Fibroblast of villous mesenchyme (primary cell): ENCODE data around the gene SKIC2. TPM values are rescaled to one million over a fixed set of nuclear protein-coding genes. Genes with fewer than 3 reads are reported as not detected.

Experiments used
- small RNA-seq: library from RNA; depleted of rRNA; stranded (forward); fragments of <200 nt; gene quantifications from one replicate; pipeline ENCODE3, GENCODE V24; 2012
- total RNA-seq: library from RNA; depleted of rRNA; stranded (reverse); fragments of >200 nt; gene quantifications from 2 replicates; pipeline ENCODE4 v1.2.3, GENCODE V29; 2012

Gene SKIC2
- total RNA-seq, 1 donor: 52.2 TPM

Small RNA genes within 50 kb of the gene (small RNA-seq; reads per million reads assigned to genes)
- gene AL645922.1: not detected

Other genes starting within 250 kb of the SKIC2 start
- gene LY6G6D, start 243.8 kb upstream of the SKIC2 start, total RNA-seq: not detected in 2 replicates
- gene LY6G6C, start 237.4 kb upstream of the SKIC2 start, total RNA-seq: not detected in 2 replicates
- gene MPIG6B, start 235.8 kb upstream of the SKIC2 start, total RNA-seq: not detected in 2 replicates
- gene DDAH2, start 229.9 kb upstream of the SKIC2 start, total RNA-seq: 60.5 and 68.0 TPM in 2 replicates
- gene CLIC1, start 222.6 kb upstream of the SKIC2 start, total RNA-seq: 586 and 701 TPM in 2 replicates
- gene MSH5, start 219.2 kb upstream of the SKIC2 start, total RNA-seq: 9.5 and 13.9 TPM in 2 replicates
- 0.43 and 1.3 TPM in 2 replicates for gene SAPCD1, start 196.5 kb upstream of the SKIC2 start, total RNA-seq
- under 0.01 TPM in 2 replicates for gene VWA7, start 181.8 kb upstream of the SKIC2 start, total RNA-seq
- 60.0 and 73.1 TPM in 2 replicates for gene VARS1, start 163.4 kb upstream of the SKIC2 start, total RNA-seq
- 21.6 and 23.7 TPM in 2 replicates for gene LSM2, start 152.2 kb upstream of the SKIC2 start, total RNA-seq
- gene HSPA1L, start 143.9 kb upstream of the SKIC2 start, total RNA-seq: 0.86 and 0.97 TPM in 2 replicates
- 77.0 and 132 TPM in 2 replicates for gene HSPA1A, start 143.6 kb upstream of the SKIC2 start, total RNA-seq
- gene HSPA1B, start 131.4 kb upstream of the SKIC2 start, total RNA-seq: 84.4 and 148 TPM in 2 replicates
- gene NEU1, start 96.4 kb upstream of the SKIC2 start, total RNA-seq: 70.8 and 77.6 TPM in 2 replicates
- not detected in 2 replicates for gene SLC44A4, start 80.2 kb upstream of the SKIC2 start, total RNA-seq
- 38.0 and 42.7 TPM in 2 replicates for gene EHMT2, start 61.5 kb upstream of the SKIC2 start, total RNA-seq
- 1.9 and 3.0 TPM in 2 replicates for gene ZBTB12, start 57.1 kb upstream of the SKIC2 start, total RNA-seq
- gene C2, start 31.5 kb upstream of the SKIC2 start, total RNA-seq: 1.3 and 2.3 TPM in 2 replicates
- gene CFB, start 13.1 kb upstream of the SKIC2 start, total RNA-seq: 3.5 and 12.1 TPM in 2 replicates
- 106 and 120 TPM in 2 replicates for gene NELFE, start 204 bp upstream of the SKIC2 start, total RNA-seq
- 14.2 and 21.9 TPM in 2 replicates for gene DXO, start 13.0 kb downstream of the SKIC2 start, total RNA-seq
- gene C4A, start 22.9 kb downstream of the SKIC2 start, total RNA-seq: 6.0 and 13.9 TPM in 2 replicates
- gene C4B, start 55.6 kb downstream of the SKIC2 start, total RNA-seq: 6.8 and 9.9 TPM in 2 replicates
- gene CYP21A2, start 79.2 kb downstream of the SKIC2 start, total RNA-seq: under 0.01 TPM in 2 replicates
- gene TNXB, start 150.2 kb downstream of the SKIC2 start, total RNA-seq: 4.8 and 17.7 TPM in 2 replicates
- 17.3 and 22.9 TPM in 2 replicates for gene ATF6B, start 169.1 kb downstream of the SKIC2 start, total RNA-seq
- gene FKBPL, start 171.1 kb downstream of the SKIC2 start, total RNA-seq: 6.4 and 6.9 TPM in 2 replicates
- gene PRRT1, start 192.8 kb downstream of the SKIC2 start, total RNA-seq: under 0.01 and 0.32 TPM in 2 replicates
- gene PPT2, start 195.0 kb downstream of the SKIC2 start, total RNA-seq: 14.8 and 22.9 TPM in 2 replicates
- 0.97 and 2.6 TPM in 2 replicates for gene EGFL8, start 205.4 kb downstream of the SKIC2 start, total RNA-seq
- gene AGPAT1, start 216.9 kb downstream of the SKIC2 start, total RNA-seq: 21.9 and 30.2 TPM in 2 replicates
- gene RNF5, start 219.2 kb downstream of the SKIC2 start, total RNA-seq: 22.5 and 37.6 TPM in 2 replicates
- 0.32 and 0.86 TPM in 2 replicates for gene AGER, start 225.1 kb downstream of the SKIC2 start, total RNA-seq
- gene PBX2, start 231.0 kb downstream of the SKIC2 start, total RNA-seq: 29.0 and 35.4 TPM in 2 replicates
- gene GPSM3, start 233.5 kb downstream of the SKIC2 start, total RNA-seq: 2.6 and 4.8 TPM in 2 replicates